ENCODE measurements around the gene AFAP1. TPM values are rescaled to one million over a fixed set of nuclear protein-coding genes. Genes with fewer than 3 reads are reported as not detected.
"Not testable (repeated sequence)": the region's sequence is repeated elsewhere in the genome, so short reads cannot be mapped to it uniquely, and the experiment has no call there.

The AFAP1 gene
- total RNA-seq, 2 donors from 2014 or later, result 32.1 to 40.1 TPM

- H3K4me3 ChIP-seq, result no peak overlapping the region
- H3K36me3 ChIP-seq, result no peaks in the 10 kb centered on the region
- H3K4me1 ChIP-seq (ENCODE audit: control insufficient read depth in 1 of 2, low read depth in 2 of 2), result peaks cover 0 to 28% of the 10 kb centered on the region in 2 donors
- H3K27me3 ChIP-seq (replicated peaks; ENCODE audit: insufficient read depth), result no peaks in the 10 kb centered on the region
- H3K27ac ChIP-seq, result no peak overlapping the region
- no peak for TF ChIP-seq CTCF (IDR thresholded peaks at IDR 0.05)
- ATAC-seq (ENCODE audit: insufficient number of reproducible peaks, low FRiP score, low read depth) (no peak), DNase-seq (ENCODE audit: low spot score) (no peak)
- no peaks in the 10 kb centered on the region for H3K9me3 ChIP-seq
These were observed 17.2 kb downstream of the AFAP1 start for GRCh38 chr4:7922466-7922865.

- Histone ChIP-seq H3K9me3 (no peaks in the 10 kb centered on the region), H3K4me1 (ENCODE audit: control insufficient read depth in 1 of 2, low read depth in 2 of 2) (peaks cover 0 to 28% of the 10 kb centered on the region in 2 donors), H3K27ac (no peak overlapping the region), H3K27me3 (replicated peaks; ENCODE audit: insufficient read depth) (no peaks in the 10 kb centered on the region), H3K36me3 (no peaks in the 10 kb centered on the region), H3K4me3 (no peak overlapping the region)
- TF ChIP-seq CTCF (IDR thresholded peaks at IDR 0.05), result no peak
- ATAC-seq (ENCODE audit: insufficient number of reproducible peaks, low FRiP score, low read depth) (no peak), DNase-seq (ENCODE audit: low spot score) (no peak)
These were observed 20.7 kb downstream of the AFAP1 start for GRCh38 chr4:7918981-7919380.

DNA sequence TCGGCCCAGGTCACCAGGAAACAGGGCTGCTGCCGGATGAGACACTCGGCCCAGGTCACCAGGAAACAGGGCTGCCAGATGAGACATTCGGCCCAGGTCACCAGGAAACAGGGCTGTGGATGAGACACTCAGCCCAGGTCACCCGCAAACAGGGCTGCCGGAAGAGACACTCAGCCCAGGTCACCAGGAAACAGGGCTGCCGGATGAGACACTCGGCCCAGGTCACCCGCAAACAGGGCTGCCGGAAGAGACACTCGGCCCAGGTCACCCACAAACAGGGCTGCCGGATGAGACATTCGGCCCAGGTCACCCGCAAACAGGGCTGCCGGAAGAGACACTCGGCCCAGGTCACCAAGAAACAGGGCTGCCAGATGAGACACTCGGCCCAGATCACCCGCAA is 21.5 kb downstream of the AFAP1 start:
- not testable (repeated sequence) for H3K36me3 ChIP-seq; H3K4me3 ChIP-seq; ATAC-seq (ENCODE audit: insufficient number of reproducible peaks, low FRiP score, low read depth); H3K27ac ChIP-seq; DNase-seq (ENCODE audit: low spot score); H3K9me3 ChIP-seq; H3K27me3 ChIP-seq (replicated peaks; ENCODE audit: insufficient read depth)
- peaks cover 0 to 23% of the 10 kb centered on the region in 2 donors for H3K4me1 ChIP-seq (ENCODE audit: control insufficient read depth in 1 of 2, low read depth in 2 of 2)

- DNase-seq (ENCODE audit: low spot score) (no peak), ATAC-seq (ENCODE audit: insufficient number of reproducible peaks, low FRiP score, low read depth) (no peak)
- peaks cover 0 to 23% of the 10 kb centered on the region in 2 donors for H3K4me1 ChIP-seq (ENCODE audit: control insufficient read depth in 1 of 2, low read depth in 2 of 2)
- no peaks in the 10 kb centered on the region for H3K27me3 ChIP-seq (replicated peaks; ENCODE audit: insufficient read depth)
- H3K9me3 ChIP-seq, result no peaks in the 10 kb centered on the region
- no peak overlapping the region for H3K27ac ChIP-seq
- H3K4me3 ChIP-seq, result no peak overlapping the region
- no peak for TF ChIP-seq CTCF (IDR thresholded peaks at IDR 0.05)
- H3K36me3 ChIP-seq, result no peaks in the 10 kb centered on the region
These were observed 22.0 kb downstream of the AFAP1 start for GRCh38 chr4:7917669-7918068.

GRCh38 chr4:7915875-7916242 is 23.8 kb downstream of the AFAP1 start:
- TF ChIP-seq CTCF (IDR thresholded peaks at IDR 0.05), result no peak
- H3K27me3 ChIP-seq (replicated peaks; ENCODE audit: insufficient read depth), result no peaks in the 10 kb centered on the region
- no peaks in the 10 kb centered on the region for H3K36me3 ChIP-seq
- H3K4me3 ChIP-seq, result no peak overlapping the region
- H3K27ac ChIP-seq, result no peak overlapping the region
- no peaks in the 10 kb centered on the region for H3K9me3 ChIP-seq
- no peak for DNase-seq (ENCODE audit: low spot score)
- ATAC-seq (ENCODE audit: insufficient number of reproducible peaks, low FRiP score, low read depth), result no peak
- peaks cover 7 to 36% of the 10 kb centered on the region in 2 donors for H3K4me1 ChIP-seq (ENCODE audit: control insufficient read depth in 1 of 2, low read depth in 2 of 2)

GRCh38 chr4:7912826-7913225 is 26.8 kb downstream of the AFAP1 start:
- no peaks in the 10 kb centered on the region for H3K9me3 ChIP-seq
- H3K27ac ChIP-seq, result no peak overlapping the region
- no peak for DNase-seq (ENCODE audit: low spot score)
- no peaks in the 10 kb centered on the region for H3K27me3 ChIP-seq (replicated peaks; ENCODE audit: insufficient read depth)
- H3K36me3 ChIP-seq, result no peaks in the 10 kb centered on the region
- H3K4me3 ChIP-seq, result no peak overlapping the region
- ATAC-seq (ENCODE audit: insufficient number of reproducible peaks, low FRiP score, low read depth), result no peak
- TF ChIP-seq CTCF (IDR thresholded peaks at IDR 0.05), result no peak
- peaks cover 20 to 50% of the 10 kb centered on the region in 2 donors for H3K4me1 ChIP-seq (ENCODE audit: control insufficient read depth in 1 of 2, low read depth in 2 of 2)

Data from thoracic aorta (tissue), 2 donors.